KMS-11 (cell line): ENCODE measurements around the gene SYTL1.
A peak's percentile ranks its signal among the peaks of the same experiment; 100 is the strongest.

ENCODE experiments used
- H2AFZ ChIP-seq: fragments of 200-600 bp; sonication (generic); 2 replicates; pipeline ENCODE4 v1.6.1; 2016; ENCODE audit warnings: antibody characterized with exemption, mixed run types, low read depth
- H3K27ac ChIP-seq: fragments of 200-600 bp; sonication (generic); 2 replicates; pipeline ENCODE4 v1.6.1; 2016; ENCODE audit warnings: mild to moderate bottlenecking, mixed run types
- H3K27me3 ChIP-seq: fragments of 200-600 bp; sonication (generic); 2 replicates; pipeline ENCODE4 v1.6.1; 2017; ENCODE audit warnings: mild to moderate bottlenecking, low read depth, mixed run types, moderate library complexity; ENCODE audit not compliant: insufficient read depth
- H3K36me3 ChIP-seq: fragments of 200-600 bp; sonication (generic); 2 replicates; pipeline ENCODE4 v1.6.1; 2017; ENCODE audit warnings: mild to moderate bottlenecking, mixed run types; ENCODE audit not compliant: insufficient read depth
- H3K4me1 ChIP-seq: fragments of 200-600 bp; sonication (generic); 2 replicates; pipeline ENCODE4 v1.6.1; 2016; ENCODE audit warnings: mild to moderate bottlenecking, low read depth, mixed run types; ENCODE audit not compliant: poor library complexity, severe bottlenecking
- H3K4me2 ChIP-seq: fragments of 200-600 bp; sonication (generic); 2 replicates; pipeline ENCODE4 v1.7.0; 2016; ENCODE audit warnings: mild to moderate bottlenecking, mixed run types
- H3K4me3 ChIP-seq: fragments of 200-600 bp; sonication (generic); IDR thresholded peaks from 2 replicates; pipeline ENCODE4 v1.6.1; 2017; ENCODE audit warnings: low read depth, low read length, mixed read lengths; ENCODE audit not compliant: insufficient read depth
- H3K79me2 ChIP-seq: fragments of 200-600 bp; sonication (generic); 2 replicates; pipeline ENCODE4 v1.6.1; 2016; ENCODE audit warnings: low read depth, mixed run types; ENCODE audit not compliant: insufficient read depth
- H3K9ac ChIP-seq: fragments of 200-600 bp; sonication (generic); 2 replicates; pipeline ENCODE4 v1.6.1; 2016; ENCODE audit warnings: mild to moderate bottlenecking, mixed run types
- H4K20me1 ChIP-seq: fragments of 200-600 bp; sonication (generic); 2 replicates; pipeline ENCODE4 v1.6.1; 2016; ENCODE audit warnings: mild to moderate bottlenecking, mixed run types; ENCODE audit not compliant: insufficient read depth
- TF ChIP-seq, protein P1 (sequence below): fragments of 200-600 bp; sonication (generic); conservative IDR thresholded peaks from 2 replicates; pipeline ENCODE4 v1.6.1; 2017; ENCODE audit warnings: low read depth, mild to moderate bottlenecking, antibody characterized with exemption, low read length, moderate library complexity, mixed read lengths

The SYTL1 gene

GRCh38 chr1:27367160-27367650 is 25.4 kb downstream of the SYTL1 start:
- H3K27ac ChIP-seq, result no peak overlapping the region
- H3K27me3 ChIP-seq, result no peaks in the 10 kb centered on the region
- no peaks in the 10 kb centered on the region for H4K20me1 ChIP-seq
- H3K79me2 ChIP-seq, result no peaks in the 10 kb centered on the region
- H3K36me3 ChIP-seq, result no peaks in the 10 kb centered on the region
- peaks cover 17% of the 10 kb centered on the region for H3K4me1 ChIP-seq
- TF ChIP-seq, protein P1, sequence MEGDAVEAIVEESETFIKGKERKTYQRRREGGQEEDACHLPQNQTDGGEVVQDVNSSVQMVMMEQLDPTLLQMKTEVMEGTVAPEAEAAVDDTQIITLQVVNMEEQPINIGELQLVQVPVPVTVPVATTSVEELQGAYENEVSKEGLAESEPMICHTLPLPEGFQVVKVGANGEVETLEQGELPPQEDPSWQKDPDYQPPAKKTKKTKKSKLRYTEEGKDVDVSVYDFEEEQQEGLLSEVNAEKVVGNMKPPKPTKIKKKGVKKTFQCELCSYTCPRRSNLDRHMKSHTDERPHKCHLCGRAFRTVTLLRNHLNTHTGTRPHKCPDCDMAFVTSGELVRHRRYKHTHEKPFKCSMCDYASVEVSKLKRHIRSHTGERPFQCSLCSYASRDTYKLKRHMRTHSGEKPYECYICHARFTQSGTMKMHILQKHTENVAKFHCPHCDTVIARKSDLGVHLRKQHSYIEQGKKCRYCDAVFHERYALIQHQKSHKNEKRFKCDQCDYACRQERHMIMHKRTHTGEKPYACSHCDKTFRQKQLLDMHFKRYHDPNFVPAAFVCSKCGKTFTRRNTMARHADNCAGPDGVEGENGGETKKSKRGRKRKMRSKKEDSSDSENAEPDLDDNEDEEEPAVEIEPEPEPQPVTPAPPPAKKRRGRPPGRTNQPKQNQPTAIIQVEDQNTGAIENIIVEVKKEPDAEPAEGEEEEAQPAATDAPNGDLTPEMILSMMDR, result no peak
- H3K4me3 ChIP-seq, result peak overlapping the region; percentile 35
- peak overlapping the region; percentile 97 for H3K4me2 ChIP-seq
- H2AFZ ChIP-seq, result peak overlapping the region; percentile 100
- peak overlapping the region; percentile 61; the same call in 1 of the 2 replicates for H3K9ac ChIP-seq

DNA sequence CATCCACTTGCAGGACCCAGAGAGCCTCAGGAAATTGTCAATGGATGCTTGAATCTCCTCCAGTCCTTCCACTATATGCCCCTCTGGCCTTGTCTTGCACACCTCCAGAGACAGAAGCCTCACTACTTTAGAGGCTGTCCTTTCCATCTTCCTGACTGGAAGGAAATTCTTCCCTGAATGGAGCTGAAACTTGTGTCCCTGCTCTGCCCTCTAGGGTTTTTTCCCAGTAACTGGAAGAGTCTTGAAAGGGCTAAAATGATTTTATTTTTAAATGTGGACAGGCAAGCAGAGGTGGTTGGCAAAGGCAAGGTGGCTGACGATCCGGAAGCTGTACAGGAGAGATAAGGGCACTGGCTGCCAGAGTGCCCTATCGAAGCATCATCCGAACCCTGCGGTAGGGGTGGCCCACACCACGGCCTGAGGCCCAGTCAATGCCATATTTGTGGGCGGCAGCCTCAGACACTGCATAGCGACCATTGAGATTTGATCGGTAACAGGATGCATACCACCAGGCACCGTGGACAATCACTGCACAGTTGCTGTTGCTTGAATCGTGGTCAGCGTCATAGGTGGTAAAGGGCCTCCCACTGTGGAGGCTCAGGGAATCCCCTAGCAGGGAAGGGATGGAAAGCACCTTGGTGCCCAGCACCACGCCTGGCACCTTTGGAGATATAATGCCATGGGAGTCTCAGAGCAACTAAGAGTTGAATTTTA is 27.2 kb downstream of the SYTL1 start:
- H3K9ac ChIP-seq, result no peak overlapping the region
- H3K4me1 ChIP-seq, result peaks cover 17% of the 10 kb centered on the region
- no peaks in the 10 kb centered on the region for H3K36me3 ChIP-seq
- H2AFZ ChIP-seq, result no peak overlapping the region
- H3K4me3 ChIP-seq, result no peak overlapping the region
- H3K27me3 ChIP-seq, result no peaks in the 10 kb centered on the region
- no peaks in the 10 kb centered on the region for H3K79me2 ChIP-seq
- H3K27ac ChIP-seq, result no peak overlapping the region
- H3K4me2 ChIP-seq, result no peak overlapping the region
- TF ChIP-seq, protein P1, result no peak
- H4K20me1 ChIP-seq, result no peaks in the 10 kb centered on the region

- no peaks in the 10 kb centered on the region for H3K79me2 ChIP-seq
- H3K9ac ChIP-seq, result no peak overlapping the region
- TF ChIP-seq, protein P1, result no peak
- H3K27ac ChIP-seq, result no peak overlapping the region
- H3K36me3 ChIP-seq, result no peaks in the 10 kb centered on the region
- peaks cover 5% of the 10 kb centered on the region for H3K4me1 ChIP-seq
- H3K4me2 ChIP-seq, result no peak overlapping the region
- H4K20me1 ChIP-seq, result no peaks in the 10 kb centered on the region
- no peak overlapping the region for H3K4me3 ChIP-seq
- no peak overlapping the region for H2AFZ ChIP-seq
- no peaks in the 10 kb centered on the region for H3K27me3 ChIP-seq
Measured at GRCh38 chr1:27372022-27372807, 30.4 kb downstream of the SYTL1 start.

GRCh38 chr1:27372808-27373690 is 31.2 kb downstream of the SYTL1 start:
- Histone ChIP-seq H3K9ac (no peak overlapping the region), H3K27ac (no peak overlapping the region), H3K27me3 (no peaks in the 10 kb centered on the region), H3K4me2 (no peak overlapping the region), H3K36me3 (no peaks in the 10 kb centered on the region), H2AFZ (no peak overlapping the region), H4K20me1 (no peaks in the 10 kb centered on the region), H3K79me2 (no peaks in the 10 kb centered on the region), H3K4me3 (no peak overlapping the region), H3K4me1 (no peaks in the 10 kb centered on the region)
- TF ChIP-seq, protein P1, result no peak; the same call in 1 of the 2 replicates
